Activated CD8-positive, alpha-beta memory T cell treated with anti-CD3 and anti-CD28 coated beads, Interleukin-2, amount 50 U/mL, for 24 hours (primary cell): ENCODE data around the gene USH1C.

ENCODE experiments used
- DNase-seq: peaks from one replicate; pipeline ENCODE4 v3.0.0-alpha.2; 2020; ENCODE audit errors: extremely low read depth

USH1C gene

DNA sequence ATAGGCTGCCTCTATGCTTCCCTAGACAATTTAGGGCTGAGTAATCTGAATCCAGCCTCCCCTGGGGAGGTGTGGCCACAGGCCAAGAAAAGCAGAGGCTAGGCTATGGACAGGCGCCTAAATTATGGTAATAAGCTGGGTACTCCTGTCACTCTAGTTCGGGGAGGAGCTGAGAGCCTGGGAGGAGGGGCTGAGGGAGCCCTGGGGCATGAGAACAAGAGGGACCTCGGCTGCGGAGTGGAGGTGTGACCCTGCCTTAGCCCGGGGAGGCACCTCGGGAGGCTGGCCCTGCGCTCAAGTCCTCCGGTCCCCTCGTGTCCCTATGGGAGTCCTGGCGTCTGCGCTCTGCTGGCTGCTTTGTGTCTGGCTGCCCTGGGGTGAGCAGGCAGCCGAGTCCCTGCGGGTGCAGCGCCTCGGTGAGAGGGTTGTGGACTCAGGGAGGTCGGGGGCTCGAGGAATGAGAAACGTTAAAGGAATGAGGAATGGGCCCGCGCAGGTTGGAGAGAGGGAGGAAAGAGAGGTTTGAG, 2.9 kb upstream of the USH1C start, which contains the start of gene OTOG:
TSS of gene OTOG (plus strand) at position 209 of the 527 bp plus-strand sequence. CDS start at position 323, 114 bp downstream.
- no peak for DNase-seq

DNA sequence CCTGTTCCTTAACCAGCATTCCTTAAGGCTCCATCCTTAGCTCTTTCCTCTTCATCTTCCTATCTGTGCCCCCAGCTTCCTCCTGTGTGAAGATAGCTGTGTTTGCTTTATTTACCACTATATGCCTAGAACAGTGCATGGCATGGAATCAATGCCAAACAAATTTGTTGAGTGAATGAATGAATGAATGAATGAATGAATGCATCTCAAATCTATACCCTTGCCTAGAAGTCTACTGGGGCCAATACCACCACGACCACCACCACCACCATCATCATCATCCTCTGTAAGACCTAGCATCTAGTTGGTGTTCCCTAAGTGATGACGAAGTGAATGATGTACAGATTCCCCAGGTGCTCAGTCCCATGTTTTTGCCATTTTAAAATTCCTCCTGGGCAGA, 2.0 kb upstream of the USH1C start:
- no peak for DNase-seq

DNA sequence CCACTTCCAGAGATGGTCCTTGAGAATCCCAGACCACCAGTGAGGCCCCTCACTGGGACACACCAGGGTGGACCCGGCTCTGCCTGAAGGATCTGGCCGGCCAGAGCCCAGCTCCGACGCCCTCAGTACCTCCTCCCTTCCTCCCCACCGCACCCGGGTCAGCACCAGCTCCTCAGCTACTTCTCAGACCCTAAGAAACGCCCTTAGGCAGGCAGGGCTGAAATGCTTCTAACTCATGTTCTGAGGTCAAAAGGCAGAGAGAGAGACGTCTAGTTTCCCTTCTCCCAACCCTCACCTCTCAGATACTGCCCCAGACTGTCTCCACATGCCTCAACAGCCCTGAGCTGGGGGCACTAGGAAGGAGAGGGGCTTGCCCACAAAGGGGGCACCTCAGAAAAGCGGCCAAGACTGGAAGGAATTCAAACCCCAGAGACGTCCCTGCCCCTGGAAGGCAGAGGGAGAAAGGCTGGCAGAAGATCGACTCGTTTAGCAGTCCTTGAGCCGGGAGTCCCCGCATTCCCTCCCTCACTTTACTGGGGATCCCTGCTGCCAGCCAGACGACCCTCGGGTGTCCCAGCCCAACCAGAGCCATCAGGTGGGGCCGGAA, 539 bp downstream of the USH1C start:
- no peak for DNase-seq

DNA sequence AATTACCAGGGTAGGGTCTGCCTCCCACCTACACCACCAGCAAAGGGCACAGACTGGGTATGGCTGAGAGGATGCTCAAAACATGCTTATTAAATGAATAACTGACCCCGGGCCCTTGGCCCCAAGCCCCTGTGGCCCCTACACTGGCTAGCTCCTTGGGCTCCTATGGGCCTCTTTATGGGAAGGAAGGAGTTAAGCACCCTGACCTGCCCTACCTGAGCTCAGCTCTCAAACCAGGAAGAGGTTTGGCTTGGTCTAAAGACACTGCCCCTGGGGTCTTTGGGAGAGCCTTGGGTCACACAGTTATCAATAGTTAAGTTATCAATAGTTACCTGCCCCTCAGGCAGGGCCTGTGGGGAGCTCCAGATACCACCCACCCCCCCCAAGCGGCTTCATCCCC, 1.2 kb downstream of the USH1C start:
- DNase-seq, result no peak

DNA sequence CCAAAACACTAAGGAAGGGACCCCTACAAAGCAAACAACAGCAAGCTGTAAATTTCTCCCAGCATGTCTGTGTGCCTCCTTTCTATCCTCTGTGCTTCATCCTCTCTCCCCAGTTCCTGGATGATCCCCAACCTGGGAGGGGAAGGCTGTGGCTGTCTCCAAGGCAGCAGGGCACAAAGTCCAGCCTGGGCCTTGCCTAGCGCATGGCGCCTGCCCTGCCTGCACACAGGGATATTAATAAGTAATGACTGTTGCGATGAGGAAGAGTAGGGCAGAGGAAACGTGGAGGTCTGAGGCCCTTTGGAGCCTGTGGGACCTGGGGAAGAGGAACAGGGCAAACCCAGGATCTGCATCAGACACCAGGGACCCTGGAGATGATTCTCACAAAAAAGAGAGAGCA, 2.0 kb downstream of the USH1C start:
- DNase-seq, result no peak

DNA sequence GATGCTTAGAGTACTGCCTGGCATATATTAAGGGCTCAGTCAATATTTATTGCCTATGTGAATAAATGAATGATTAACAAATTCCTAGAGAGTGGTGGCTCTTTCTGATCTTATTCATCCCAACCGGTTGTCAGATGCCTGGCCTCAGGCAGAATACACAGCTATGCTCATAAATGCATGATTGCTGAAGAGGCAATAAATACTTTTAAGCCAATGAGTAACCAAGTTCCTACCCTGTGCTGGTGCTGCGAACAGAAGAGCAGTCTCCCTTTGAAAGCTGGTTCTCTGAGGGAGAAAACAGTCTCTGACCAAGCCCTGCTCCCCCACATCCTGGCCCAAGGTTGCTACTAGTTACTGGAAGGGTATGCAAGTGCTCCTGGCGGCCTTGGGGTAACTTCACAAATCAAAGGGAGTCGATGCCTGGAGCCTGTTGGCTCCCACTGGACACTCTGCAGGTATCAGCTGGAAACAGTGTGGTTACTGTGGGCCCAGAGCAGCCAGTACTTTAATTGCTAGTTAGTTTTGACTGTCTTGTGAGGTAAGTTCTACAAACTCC, 2.8 kb downstream of the USH1C start:
- no peak for DNase-seq

DNA sequence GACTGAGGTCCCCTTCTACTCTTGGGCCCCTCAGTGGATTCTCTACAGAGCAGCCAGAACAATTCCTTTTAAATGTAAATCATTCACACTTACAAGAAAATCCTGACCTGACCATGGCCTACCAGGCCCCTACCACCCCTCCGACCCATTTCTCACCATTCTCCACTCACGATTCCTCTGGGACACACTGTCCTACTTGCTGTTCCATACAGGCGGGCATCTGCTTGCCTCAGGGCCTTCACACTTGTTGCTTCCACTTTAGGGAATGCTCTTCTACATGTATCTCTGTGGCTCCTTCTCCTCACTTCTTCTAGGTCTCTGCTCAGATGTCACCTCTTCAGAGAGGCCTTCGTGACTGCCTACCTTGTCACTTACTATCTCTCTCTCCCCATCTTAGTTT, 3.4 kb downstream of the USH1C start:
- no peak for DNase-seq

DNA sequence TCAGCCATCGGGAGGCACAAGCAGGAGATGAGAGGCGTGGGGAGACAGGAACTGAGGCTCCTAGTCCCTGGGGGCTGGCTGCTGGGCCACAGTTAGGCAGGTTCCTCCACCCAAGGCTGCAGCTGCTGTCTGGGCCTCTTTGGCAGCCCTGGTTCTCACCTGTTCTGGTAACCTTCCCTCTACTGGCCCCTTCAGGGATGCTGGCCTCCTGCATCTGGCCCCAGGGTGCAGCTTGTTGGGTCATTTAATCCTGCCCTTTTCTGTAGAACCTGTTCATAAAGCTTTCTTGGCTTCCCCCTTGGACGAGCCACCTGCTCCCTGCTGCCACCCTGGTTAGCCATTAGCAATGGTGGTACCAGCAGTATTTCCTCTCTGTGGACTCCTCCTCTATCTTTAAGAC, 5.5 kb downstream of the USH1C start:
- no peak for DNase-seq

DNA sequence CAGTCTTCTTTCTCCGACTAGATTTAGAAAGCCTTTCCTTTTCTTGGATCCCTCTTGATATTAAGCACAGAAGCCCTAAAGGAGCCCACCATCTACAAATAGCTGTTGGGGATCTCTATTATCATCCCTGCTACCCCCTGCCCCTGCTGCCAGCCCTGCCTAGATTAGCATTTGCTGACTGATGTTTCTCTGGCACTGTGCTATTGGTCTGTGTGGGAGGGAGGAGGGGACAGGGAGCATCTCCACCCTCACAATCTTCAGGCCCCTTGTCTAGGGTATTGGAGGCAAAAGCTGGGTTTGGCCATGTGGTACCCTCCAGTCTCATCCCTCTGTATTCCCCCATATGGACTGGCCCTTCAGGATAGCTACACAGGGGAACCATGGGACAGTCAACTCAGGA, 6.2 kb downstream of the USH1C start:
- no peak for DNase-seq

DNA sequence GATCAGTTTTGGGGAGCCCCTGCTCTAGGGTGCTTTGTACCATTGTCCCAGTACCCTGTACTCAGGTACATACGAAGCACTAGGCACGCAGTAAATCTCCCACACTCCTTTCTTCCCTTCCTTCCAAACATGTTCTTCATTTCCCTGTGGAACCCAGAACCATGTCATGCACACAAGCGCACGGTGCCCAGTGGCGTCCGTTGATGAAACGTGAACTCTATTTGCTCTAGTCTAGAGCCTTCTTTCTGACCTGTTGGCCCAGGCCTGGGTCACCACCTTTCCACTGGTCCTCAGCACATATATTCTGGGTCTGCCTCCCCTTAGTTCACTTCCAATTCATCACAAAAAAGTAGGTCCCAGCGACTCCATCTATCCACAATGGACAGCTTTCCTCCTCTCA, 7.0 kb downstream of the USH1C start:
- no peak for DNase-seq

DNA sequence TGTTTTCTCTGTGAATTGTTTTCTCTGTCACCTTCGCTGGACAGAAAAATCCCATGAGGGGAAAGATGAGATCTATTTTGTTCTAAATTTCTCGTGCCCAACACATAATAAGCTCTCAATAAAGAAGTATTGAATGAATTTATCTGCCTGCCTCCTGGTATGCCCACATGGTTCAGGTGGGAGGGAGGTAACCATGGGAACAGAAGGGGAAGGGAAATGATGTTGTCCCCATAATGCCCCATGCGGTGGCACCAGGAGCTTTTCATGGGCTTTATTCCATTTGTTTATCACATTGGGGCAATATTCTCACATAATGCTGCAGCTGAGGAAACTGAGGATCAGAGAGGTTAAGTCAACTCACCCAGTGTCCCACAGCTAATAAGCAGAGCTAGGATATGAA, 8.7 kb downstream of the USH1C start:
- DNase-seq, result no peak

DNA sequence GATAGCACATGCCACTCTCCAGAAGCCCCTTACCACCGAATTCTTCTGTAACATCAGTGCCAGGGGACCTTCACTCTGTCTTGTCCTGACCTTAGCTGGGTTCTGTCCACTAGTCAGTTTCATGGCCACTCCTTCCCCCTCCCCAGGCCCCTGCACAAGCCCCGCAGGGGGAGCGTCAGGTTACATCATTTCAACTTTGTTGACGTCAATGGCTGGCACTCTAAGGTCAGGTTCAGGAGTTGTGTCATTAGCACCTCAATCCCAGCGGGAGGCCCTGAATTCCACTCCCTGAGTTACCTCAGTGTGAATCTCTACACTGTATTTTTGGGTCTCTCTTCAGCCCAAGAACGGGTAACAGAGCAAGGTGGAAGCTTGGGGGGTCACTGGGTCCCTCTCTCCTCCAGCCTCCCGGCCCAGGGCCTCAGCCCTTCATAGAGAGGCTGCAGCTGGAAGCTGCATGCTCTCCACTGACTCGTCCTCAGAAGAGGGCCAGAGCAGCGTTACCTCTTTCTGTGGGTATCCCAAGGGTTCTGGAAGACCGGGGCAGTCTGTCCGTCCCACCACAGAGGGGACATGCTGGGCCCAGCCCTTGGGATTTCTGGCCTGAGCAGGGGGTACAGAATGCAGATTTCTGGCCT, 10.3 kb downstream of the USH1C start:
- no peak for DNase-seq

DNA sequence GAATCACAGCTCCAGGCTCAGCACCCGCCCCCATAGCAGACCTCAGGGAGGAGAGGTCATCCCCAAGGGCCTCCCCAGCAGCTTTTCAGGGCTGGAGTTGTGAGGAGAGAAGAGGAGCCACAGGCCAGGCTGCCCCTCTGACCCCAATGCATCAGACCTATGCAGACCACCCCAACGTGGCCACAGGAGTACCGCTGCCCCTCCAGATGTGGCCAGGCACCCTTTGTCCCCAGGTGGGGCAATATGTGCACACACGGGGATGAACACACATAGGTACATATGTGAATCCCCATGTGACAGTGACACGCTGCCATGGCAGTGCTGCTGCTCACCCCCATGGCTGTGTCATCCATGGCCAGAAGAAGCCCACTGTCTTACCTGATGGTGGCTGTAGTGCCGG, 10.9 kb downstream of the USH1C start:
- DNase-seq, result no peak

DNA sequence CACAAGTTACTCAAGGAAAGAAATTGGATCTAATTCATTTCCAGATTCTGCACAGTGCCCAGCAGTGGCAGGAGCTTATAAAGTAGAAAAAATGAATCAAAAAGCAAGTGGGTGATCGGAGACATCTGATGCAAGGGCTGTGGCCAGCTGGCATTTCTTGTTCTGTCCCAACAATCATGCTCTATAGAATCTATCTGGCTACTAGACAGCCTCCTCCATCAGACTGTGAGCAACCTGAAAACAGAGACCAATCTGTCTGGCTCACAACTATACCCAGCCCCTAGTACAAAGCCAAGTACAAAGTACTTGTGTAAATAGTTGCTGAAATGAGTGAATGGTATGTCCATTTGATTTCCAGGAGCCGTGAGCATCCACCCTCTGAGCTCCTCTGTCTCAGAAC, 11.4 kb downstream of the USH1C start:
- no peak for DNase-seq

DNA sequence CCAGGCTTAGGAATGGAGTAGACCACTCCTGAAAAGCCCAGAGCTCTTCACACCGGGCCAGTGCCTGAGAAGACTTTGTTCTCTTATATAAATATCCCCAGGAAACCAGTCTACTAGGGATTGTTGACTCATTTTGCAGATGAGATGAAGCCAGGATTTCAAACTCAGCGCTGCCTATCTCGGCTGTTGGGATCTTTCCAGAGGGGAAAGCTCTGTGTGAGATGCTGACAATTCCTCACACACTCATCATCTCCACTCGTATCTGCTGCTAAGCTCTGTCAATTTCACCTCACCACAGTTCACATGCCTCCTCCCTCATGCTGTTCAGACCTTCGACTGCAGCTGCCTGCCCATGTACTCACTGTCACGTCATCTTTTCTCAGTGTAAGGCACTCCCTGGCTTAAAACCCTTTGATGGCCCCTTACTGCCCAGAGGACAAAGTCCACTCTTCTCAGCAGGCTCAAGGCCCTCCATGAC, 12.5 kb downstream of the USH1C start:
- no peak for DNase-seq

DNA sequence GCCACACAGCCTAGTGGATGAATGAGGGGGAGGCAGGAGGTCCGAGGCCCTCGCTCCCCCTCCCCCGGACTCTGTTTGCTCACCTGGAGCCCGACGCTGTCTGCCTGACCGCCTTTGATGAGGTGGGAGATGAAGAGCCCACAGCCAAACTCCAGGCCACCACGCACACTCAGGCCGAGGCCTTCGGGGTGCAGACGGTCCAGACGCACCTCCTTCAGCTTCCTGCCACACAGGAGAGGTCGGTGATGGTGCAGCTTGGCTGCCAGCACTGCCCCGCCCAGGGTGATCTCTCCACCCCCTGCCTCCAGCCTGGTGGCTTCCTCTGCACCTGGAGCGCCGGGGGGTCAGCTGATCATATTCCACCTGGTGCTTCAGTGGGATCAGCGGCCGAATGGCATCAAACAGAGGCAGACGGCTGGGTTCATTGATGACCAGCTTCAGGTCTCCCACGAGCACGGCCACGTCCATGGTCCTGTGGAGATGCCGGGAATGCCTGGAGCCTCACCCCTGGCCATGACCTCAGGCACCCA, 13.1 kb downstream of the USH1C start:
- no peak for DNase-seq

DNA sequence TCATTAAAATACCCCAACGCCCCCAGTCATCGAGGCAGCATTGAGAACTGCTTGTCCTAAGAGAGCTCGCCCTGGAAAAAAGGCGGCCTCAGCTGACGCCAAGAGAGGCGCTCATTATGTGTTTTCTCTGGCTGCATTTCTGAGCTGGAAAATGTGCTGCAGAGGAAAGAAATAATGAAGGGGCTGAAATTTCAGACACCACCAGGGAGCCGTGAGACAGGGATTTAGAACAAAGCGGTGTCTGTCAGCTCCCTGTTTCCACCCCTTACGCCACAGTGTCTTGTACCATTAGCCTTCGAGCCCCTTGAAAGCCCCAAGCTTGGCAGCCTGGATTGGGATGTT, 14.4 kb downstream of the USH1C start:
- no peak for DNase-seq

DNA sequence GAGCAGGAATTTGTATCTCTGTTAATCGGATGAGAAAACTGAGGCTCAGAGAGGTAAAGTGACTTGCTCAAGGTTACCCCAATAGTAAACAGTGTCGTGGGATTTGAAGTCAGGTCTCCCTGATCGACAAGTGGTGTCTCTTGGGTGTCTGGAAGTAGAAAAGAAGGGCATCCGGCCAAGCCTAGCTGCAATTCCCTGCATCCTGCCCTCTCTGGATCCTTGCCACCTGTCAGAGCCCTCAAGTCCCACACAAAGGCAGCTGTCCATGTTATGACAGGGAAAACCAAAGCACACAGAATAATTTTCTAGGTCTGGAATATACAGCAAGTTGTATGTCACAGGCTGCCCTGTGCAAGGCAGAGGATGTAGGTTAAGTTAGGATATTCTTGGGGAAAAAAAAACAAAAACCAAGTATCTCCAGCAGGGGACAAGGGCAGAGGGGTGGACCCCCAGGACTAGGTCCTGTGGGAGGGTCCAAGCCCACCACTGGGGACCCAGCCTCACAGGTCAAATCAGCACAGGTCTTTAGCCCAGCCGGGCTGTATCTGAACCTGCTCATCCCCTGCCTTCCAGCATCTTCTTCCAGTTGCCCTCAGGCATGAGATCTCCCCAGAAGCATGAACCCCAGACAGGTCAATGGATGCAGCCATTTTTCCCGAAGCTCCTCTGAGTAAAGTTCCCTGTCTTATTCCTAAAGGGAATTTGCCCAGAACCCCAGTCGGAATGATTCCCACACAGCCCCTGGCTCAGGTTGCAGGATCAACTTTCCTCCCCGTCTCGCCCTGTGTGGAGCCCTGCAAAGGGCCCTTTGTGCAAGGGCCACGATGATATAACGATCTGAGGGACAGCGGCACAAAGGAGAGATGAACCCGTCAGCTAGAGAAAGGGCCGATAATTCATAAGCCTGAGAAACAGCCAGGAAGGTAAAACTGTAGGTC, 15.0 kb downstream of the USH1C start:
- no peak for DNase-seq

DNA sequence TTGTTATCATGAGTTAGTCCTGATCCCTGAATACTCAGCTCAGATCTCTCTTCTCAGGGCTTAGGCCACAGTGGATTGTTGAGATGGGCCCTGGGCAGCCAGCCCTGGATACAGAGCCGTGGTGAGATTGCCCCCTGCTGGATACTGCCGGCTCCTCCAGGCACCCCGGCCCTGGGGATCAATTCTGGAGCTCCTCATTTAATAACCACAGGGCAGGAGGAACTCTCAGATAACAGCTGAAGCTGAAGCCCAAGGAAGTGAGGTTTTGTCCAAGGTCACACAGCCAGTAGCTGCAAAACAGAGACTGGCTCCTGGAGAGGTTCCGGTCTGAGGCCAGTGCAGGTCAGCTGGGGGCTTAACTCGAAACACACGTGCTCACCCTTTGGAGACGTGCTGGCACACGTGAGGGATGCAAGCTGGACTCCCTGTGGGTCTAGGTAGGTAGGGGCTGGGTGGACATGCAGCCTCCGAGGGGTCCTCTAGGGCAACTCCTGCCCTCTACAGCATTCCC, 16.0 kb downstream of the USH1C start:
- DNase-seq, result no peak

DNA sequence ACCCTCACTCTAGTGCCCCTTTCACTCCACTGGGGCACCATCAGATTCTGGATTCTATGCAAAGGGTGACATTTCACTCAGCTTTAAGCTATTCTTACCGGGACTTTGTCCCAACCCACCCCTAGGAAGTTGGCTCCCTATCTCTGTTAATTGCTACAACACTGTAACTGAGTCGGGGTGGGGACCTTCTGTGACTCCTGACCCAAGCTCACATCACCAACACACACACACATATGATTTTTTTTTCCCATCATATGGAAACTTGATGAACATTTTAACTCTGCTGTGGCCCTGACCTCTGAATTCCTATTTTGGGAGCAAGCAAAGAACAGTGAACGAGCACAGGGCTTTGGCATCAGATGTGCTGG, 16.6 kb downstream of the USH1C start:
- DNase-seq, result no peak

DNA sequence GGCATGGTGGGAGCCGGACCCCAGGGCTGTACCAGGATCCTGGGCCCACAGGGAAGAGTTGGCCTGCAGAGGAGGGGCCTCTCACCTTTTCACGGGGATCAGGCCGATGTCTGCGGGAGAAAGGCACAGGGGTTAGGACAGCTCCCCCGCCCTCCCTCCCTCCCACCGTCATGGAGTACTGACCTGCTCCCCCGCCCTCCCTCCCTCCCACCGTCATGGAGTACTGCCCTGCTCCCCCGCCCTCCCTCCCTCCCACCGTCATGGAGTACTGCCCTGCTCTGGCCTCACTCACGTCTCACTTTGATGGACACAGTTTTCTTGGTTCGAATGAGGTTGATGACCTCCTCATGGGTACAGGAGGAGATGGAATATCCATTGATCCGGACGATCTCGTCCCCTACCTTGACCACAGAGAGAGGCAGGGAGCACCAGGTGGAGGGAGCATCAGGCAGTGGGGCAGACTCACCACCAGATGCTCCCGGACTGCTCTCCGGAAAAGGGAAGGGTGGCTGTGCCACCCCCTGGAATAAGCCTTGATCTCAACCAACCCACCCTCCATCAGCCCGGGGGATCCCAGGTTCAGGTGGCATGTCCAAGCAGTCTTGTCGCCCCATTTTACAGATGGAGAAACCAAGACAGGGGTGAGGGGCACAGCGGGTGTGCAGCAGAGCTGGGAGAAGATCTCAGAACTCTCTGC, 17.1 kb downstream of the USH1C start:
- no peak for DNase-seq
